ELR (cell line): ENCODE data around the gene TNFAIP8.
"Not testable (repeated sequence)": the region's sequence is repeated elsewhere in the genome, so short reads cannot be mapped to it uniquely, and the experiment has no call there.

Source experiments
- DNase-seq: peaks from one replicate; pipeline ENCODE4 v3.0.0-alpha.2; 2015; ENCODE audit warnings: low read depth

Gene TNFAIP8

DNA sequence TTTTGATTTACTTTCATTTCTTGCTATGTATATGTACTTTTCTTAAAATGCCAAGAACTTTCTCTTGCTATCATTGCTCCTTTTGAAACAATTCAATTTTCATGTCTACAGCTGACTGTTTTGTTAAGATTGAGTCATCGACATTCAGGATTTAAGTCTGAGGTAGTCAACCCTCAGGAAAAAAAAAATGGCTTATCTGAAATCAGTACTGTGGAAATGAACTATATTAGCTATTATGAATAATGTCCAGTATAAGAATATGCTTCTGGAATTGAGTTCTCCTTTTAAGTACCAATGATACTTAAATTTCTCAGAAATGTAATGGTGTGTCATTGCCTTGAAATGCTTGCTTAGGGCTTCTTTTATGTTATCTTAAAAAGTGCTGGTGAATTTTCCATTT lies 37.9 kb downstream of the TNFAIP8 start:
- DNase-seq = peak; percentile 65

DNA sequence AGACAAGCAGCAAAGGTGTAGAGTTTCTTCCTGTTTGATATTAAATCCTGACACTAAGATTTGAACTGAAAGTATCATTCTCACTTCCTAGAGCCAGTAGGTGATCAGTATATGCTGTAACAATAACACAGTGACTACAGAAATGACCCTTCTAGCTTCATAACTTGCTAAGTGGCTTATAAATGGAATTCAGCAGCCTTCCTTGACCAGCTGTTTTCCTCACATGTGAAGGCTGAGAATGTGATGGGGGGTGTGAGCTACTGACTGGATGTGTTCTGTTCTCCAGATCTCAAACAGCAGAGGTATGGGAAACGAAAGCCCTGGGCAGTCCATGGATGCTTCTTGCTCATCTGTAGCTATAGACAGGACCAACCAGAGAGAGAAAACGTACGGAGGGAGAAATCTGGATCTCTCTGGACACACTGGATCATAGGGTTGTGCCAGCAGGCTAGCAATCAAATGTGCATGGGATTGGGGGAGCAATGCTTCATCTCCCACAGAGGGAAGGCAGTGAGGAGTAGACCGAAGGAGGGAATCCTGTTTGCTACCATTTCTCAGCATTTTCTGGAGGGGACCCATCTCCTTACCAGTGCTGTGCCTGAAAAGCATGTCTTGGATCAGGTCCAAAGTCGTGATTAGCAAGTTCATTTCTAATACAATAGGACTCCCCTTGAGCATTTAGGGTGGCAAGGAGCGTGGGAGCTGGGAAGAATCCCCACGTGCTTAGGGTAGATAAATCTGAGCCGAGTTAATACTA lies 39.4 kb downstream of the TNFAIP8 start:
- DNase-seq = no peak

DNA sequence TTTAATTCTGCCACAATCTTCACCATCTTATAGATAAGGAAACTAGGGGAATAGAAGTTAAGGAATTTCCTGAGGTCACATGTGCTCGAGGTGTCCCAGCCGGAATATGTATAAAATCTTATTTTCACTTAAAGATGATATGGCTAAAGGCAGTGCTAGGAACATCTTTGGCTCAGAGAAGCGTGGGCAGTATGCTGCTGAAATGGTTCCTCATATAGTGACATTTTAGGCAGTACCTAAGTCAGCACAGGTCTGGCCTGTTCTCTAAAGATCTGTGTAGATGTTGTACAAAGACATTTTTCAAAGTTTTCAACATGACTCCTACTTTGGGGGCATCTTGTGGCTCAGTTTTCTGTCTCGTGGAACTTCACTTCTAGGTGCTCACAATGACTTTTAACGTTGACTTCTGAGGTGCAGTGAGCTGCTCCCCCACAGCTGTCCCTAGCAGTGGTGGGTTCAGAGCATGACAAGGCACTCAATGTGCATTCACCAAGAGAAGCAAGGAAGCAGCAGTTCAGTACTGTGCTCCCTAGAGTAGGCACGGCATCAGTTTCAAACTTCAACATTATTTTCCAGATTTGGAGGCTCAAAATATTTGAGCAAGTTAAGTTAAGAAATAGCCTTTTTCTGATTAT lies 40.3 kb downstream of the TNFAIP8 start:
- no peak for DNase-seq

DNA sequence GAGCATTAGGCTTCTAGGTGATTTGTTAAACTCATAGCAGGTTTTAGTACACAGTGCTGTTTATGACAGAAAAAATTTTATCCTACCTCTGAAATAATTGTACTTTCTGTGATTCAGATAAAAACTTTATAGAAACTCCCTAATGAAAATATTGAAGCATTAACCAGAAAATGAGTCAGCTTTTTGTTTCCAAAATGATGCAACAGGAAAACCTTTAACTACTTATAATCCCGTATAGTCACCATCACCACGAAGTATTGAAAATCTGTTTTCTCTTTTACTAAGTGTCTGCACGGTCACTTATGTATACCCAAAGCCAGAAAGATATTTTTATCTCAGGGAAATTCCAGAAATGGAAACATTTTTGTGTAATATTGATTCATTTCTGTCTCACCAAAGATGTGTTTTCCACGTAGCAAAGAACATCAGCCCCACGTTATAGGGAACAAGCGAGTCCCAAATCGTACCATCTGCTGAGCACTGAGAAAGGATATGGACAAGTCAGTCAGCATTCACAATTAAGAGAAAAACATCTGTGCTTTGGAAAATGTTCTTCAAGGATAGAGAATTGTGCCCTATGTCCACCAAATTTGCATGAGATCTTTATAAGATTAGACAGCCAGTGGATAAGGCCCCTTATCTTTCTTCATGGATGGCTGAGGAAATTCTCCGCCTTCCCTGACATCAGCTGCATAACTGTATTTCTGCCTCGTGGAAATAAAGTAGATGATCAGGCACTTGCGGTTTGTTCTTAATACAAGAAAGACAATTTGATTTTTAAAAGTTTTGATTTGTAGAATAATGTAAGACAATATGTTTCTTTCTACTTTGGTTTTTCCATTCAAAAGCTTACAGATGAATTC lies 41.9 kb downstream of the TNFAIP8 start:
- DNase-seq = peak; percentile 81

DNA sequence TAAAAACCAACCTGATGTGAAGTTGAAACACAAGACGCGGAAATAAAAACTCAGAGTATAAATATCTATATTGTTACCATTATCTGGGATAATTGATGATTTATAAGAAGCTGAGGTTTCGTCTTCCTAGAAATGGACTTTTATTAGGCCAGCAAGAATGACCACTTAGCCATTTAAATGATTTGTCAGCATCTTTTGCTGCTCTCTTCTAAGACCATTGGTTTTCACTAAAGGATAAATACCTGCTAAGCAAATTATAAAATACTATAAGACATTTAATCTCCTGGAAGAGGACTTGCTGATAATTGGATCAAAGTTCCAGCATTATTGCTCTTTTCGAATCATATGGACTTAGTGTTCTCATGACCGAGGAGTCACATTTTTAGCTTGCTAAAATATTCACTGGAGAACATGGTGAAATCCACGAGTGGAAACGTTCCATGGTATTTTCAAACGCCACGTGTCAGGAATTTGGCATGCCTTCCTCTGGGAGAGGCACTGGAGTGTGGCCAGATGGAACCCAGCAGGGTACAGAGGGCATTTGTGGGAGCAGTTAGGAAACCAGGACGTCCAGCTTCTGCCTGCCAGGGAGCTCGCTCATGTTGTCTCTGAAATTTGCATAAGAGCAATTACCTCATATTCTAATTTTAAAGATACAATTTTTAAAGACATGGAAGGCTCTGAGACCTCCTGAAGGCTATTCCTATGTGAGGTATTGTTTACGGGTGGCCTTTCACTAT lies 43.1 kb downstream of the TNFAIP8 start:
- DNase-seq = peak; percentile 11

DNA sequence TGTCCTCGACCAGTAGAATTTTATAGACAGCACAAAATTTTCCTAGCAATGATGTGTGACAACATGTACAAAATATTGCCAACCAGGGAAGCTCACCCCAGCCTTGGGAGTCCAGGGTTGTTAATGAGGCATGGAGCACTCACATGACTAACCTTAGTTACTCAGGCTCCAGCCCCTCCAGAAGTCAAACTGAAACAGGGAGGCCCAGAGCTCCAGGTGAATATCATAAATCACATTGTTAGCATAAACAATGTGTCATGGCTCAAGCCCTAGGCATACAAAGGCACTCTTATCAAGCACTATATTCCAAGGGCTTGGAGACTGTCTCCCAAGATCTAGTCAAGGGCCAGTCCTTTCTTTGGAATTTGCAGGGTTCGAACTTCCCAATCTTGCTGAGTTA lies 44.4 kb downstream of the TNFAIP8 start:
- DNase-seq = peak; percentile 77

DNA sequence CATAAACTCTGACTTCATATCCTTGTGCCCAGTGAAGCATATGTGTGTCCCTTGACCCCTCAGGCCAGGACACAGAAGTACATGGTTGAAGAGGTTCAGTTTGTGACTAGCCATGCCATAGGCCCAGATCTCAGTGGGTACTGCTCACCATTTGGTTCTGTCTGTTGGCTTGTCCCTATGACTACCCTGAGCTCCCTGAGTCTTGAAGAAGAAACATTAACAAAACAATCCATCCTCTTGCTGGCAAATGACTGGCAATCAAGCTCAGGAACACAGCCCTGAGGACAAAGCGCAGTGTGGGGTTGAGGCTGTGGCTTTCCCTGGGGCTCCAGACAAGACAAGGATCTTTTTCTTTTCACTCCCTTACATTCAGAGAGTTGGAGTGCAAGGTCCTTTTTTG lies 46.3 kb downstream of the TNFAIP8 start:
- DNase-seq = no peak

DNA sequence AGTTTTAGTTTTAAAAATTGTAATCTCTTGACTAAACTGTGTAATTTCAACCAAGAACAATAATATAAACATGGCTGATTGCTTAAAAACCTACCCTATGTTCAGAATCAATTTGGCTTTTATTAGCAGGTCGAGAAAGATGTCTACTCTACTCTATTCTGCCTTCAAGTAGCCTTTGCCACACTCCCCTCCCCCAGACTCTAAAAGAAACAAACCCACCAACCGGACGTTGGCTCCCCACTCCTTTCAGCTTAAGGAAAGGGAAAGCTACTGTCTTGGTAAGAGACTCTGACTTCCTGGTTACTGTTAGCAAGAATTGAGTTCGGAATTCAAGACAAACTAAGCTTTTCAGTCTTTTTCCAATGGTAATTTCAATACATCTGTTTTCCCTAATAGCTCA lies 46.7 kb downstream of the TNFAIP8 start:
- DNase-seq = no peak

DNA sequence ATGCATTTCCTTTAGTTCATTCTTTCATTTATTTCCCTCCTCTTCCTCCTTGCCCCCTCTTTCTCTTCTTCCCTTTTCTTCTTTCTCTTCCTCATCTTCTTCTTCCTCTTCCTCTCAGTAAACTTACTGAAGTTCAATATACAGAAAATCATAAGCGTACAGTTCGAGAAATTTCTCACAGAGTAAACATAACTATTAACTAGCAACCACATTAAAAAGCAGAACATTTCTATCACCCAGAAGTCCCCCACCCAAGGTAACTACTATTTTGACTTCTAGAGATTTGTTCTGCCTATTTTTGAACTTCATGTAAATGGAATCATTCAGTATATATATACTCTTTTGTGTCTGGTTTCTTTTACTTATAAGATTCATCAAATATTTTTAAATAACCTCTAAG lies 48.2 kb downstream of the TNFAIP8 start:
- no peak for DNase-seq

DNA sequence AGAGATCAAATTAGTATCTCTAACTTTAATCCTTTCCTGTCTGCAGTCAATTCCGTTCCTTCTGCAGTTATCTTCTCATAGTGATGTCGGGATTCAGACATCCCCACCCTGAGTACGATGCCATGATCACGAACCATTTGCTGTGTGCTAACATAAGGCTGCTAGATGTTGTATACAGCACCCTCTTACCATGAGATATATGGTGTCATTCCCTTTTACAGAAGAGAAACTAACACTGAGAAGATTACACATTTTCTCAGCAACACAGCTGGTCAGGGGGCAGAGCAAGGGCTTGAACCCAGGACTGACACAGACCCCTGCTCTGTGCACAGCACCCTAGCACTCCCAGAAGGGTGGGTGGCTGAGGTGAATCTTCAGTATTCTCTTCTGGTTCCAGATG lies 49.6 kb downstream of the TNFAIP8 start:
- no peak for DNase-seq

DNA sequence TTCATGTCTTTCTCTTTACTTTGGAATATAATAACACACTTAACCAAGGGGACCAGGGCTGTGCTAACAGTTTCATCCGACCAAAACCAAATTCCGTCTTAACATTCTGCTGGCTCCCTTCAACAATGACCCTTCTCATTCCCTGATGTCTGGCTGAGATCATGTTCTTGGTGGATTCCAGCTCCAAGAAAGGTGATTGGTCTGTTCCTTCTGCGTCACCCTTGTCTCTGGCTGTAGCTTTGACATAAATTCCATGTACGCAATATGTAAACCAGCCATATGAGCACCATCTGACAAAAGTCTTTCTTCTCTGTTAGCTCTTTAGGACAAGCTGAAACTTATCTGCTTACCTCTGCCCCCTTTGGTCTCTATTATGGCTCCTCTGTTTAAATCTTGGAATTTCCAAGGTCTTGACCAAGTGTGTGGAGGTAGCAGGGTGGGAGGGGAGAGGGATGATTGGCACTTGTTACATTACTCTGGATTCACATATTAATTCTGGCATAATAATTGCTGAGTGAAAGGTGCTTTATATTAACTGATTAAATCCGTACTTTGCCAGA lies 50.8 kb downstream of the TNFAIP8 start:
- no peak for DNase-seq

DNA sequence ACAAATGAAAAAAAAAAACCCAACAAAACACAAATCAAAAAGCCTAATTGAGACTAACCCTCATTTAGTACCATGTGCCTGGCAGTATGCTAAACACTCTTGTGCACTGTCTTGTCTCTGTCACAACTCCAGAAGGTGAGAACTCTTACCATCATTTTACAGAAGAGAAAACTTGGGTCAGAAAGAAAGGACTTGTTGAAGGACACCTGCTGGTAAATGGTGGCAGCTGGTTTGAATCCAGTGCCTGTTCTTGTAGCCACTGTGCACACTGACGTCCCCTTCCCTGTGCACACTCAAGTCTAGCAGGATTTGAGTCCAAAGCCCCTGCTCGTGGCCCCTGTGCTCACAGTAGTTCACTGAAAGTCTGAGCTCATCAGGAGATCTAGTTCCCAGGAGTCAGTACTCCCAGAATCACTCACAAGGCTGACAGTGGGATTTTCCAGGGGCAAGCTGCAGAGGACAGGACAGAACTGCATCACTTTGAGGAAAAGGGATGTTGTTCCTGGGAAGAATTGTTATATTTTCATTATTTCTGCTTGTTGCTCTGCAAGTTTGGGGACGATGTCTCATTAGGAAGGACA lies 53.5 kb downstream of the TNFAIP8 start:
- DNase-seq = no peak

DNA sequence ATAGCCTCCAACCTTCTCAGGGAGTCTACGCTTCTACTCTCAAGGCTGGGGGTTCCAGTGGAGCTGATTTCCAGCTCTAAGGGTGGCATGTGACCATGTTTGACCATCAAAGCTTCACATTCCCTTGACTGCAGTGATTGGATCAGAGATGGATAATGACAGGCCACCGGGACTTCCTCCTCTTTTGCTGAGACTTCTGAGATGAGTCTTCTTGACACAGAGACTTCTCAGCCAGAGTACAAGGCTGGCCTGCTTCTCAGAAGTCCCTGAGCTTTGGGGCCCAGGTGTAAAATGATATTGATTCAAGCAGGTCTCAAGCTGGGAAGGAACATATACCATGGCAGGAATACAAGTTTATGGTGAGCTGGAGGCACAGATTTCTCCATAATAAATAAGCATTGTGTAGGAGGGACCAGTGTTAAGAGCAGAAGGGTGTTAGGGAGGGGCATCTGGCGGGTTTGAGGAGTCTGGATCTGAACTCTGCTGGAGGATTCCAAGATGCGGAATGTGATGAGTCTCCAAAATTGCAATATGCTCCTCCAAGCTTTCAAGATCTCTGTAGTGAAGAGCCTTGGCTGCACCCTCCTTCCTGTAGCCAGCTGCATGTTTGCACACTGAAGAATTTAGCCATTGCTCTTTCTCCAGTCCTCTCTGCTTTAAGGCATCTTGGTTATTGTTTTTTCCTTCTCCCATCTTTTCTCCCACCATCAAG lies 54.8 kb downstream of the TNFAIP8 start:
- DNase-seq = no peak

DNA sequence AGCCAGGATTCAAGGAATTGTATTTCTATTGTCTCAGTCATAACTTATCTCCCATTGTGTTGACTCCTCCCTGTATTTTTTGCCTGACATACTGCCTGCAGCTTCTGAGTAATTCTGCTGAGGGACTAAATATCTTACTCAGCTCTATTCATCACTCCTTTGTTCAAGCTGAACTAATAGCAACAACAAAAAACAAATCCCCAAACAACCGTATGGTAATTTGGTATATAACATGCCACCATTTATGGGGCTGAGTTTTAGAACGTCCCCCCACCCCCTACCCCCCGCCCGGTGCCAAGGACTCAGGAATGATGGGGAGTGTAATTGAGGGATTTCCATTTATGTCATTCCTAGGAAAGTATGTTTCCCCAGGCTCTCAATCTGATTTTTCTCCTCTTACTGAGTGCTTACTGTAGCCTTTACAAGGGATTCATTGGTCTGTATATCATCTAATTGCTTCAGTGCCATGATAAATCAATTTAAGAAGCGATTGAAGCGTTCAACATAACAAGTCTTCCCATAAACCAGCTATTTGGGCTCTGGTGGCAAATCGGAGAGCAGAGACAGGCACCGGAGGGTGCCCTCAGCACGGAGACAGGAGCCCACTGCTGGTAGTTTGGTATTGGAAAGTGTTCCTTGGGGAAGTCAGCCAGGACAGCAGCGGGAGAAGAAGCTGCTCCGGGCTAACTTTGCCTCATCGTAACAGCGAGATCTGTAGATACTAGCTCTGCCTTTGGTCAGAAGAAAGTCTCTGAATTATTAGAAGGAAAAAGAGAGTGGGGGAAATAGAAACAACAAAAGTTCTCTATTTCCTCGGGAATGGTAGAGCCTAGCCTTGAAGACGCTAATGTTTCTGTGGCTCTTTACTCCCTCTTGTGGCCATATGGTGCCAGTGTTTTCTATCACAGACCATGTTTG lies 55.8 kb downstream of the TNFAIP8 start:
- DNase-seq = peak; percentile 79

DNA sequence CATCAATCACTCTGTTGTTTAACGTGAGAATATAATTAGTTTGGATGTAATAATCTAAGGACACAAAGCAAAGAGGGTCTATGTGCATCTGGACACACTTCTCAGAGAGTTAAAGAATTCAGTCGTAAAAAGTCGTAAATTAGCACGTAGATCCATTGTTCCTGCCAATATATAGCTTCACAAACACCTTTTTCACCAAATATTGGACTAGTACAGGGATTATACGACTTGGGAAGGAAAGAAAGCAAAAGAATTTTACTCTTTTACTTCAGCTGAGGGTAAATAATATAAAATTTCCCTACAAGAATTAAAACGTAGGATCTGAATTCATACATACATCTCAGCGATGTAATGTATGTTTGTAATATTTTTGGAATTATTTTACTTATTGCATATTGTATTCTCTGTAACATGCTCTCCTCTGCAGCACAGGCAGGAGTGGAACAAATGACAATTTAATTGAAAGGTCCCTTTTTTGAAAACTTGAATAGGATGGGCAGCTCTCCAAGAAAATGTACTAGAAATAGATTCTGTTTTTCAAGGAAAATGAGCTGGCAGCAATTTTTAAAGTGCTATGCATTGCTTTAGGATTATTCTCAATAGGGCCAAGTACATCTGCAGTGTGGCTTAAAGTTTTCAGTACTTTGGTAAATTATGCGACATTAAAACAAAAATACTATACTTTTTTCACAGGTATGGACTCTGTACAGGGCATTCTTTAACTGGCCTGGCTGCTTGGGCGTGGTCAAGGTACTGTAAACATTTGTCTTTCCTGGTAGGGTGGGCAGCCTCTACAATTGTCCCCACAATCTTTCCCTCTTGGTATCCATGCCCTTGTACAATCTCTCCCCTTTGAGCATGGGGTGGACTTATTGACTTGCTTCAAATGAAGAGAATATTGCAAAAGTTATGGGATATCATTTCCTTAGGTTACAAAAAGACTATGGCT lies 56.7 kb downstream of the TNFAIP8 start:
- DNase-seq = no peak

DNA sequence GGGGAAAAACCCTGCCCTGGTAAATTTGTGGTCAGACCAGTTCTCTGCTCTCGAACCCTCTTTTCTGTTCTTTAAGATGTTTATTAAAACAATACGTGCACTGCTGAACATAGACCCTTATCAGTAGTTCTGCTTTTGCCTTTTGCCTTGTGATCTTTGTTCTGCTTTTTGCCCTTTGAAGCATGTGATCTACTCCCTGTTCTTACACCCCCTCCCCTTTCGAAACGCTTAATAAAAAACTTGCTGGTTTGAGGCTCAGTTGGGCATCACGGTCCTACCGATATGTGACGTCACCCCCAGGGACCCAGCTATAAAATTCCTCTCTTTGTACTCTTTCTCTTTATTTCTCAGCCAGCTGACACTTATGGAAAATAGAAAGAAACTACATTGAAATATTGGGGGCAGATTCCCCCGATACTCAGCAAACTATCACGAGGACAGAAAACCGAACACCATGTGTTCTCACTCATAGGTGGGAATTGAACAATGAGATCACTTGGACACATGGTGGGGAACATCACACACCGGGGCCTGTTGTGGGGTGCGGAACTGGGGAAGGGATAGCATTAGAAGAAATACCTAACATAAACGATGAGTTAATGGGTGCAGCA lies 58.4 kb downstream of the TNFAIP8 start:
- DNase-seq = not testable (repeated sequence)

DNA sequence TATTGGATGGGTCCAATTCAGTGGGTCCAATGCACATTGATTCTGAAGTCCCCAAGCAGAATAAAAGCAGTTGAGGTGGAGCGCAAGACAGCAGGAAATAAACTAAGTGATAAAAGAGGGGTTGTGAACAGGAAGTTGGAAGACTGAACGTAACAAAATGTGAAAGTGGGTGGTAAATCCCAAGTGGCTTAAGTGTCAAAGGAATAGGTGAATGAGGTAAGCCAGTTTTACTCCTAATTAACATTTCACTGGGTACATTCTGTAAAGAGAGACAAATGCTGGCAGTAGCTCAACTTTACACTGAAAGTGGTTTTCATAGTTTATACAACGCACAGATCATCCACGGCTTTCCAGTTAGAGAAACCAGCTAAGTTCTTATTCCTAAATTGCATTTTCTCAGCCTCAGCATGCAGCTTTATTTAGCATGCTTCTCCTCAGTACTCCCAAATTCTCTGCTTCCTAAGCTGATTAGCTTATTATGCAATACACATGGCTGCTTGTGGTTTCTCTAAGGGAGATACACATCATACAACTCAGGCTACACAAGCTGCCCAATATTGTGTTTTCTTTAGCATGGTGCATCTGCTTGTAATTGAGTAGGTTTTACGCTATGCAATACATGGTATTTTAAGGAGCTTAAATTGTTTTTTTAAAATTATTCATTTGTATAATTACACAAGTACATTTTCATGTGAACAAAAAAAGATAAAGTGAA lies 62.2 kb downstream of the TNFAIP8 start:
- DNase-seq = peak; percentile 26
